DOHH2 (cell line): ENCODE data around the gene NDUFAF2.
"Not testable (repeated sequence)": the region's sequence is repeated elsewhere in the genome, so short reads cannot be mapped to it uniquely, and the experiment has no call there.

Experiments
- H3F3A ChIP-seq: fragments of 200-600 bp; sonication (generic), shearing (Covaris generic); 2 replicates; pipeline ENCODE4 v1.6.0; 2016; ENCODE audit warnings: antibody characterized with exemption, mild to moderate bottlenecking; ENCODE audit not compliant: control insufficient read depth, insufficient read depth
- H3K27ac ChIP-seq: fragments of 200-600 bp; sonication (generic); 2 replicates; pipeline ENCODE4 v1.5.1; 2014; ENCODE audit warnings: low read depth, mild to moderate bottlenecking, low read length, moderate library complexity
- H3K27me3 ChIP-seq: fragments of 200-600 bp; sonication (generic); 2 replicates; pipeline ENCODE4 v1.6.1; 2014; ENCODE audit warnings: mild to moderate bottlenecking, low read length, mixed read lengths; ENCODE audit not compliant: control insufficient read depth
- H3K36me3 ChIP-seq: fragments of 200-600 bp; sonication (generic); 2 replicates; pipeline ENCODE4 v1.6.1; 2014; ENCODE audit warnings: mild to moderate bottlenecking, low read length, moderate library complexity, mixed read lengths; ENCODE audit not compliant: control insufficient read depth
- H3K4me1 ChIP-seq: fragments of 200-600 bp; sonication (generic); 2 replicates; pipeline ENCODE4 v1.6.1; 2014; ENCODE audit warnings: mild to moderate bottlenecking, low read length, mixed read lengths; ENCODE audit not compliant: control insufficient read depth
- H3K4me2 ChIP-seq: fragments of 200-600 bp; sonication (generic); 2 replicates; pipeline ENCODE4 v1.6.0; 2014; ENCODE audit warnings: mild to moderate bottlenecking, low read length, moderate library complexity
- H3K4me3 ChIP-seq: fragments of 200-600 bp; sonication (generic); 2 replicates; pipeline ENCODE4 v1.5.1; 2014; ENCODE audit warnings: mild to moderate bottlenecking, low read length, mixed read lengths
- H3K79me2 ChIP-seq: fragments of 200-600 bp; sonication (generic); 2 replicates; pipeline ENCODE4 v1.6.1; 2014; ENCODE audit warnings: mild to moderate bottlenecking, low read length, mixed read lengths; ENCODE audit not compliant: control insufficient read depth
- H3K9me2 ChIP-seq: fragments of 200-600 bp; sonication (generic); replicated peaks from 2 replicates; pipeline ENCODE4 v1.6.1; 2014; ENCODE audit warnings: mild to moderate bottlenecking, low read length, mixed read lengths; ENCODE audit not compliant: control insufficient read depth
- H3K9me3 ChIP-seq: fragments of 200-600 bp; sonication (generic); 2 replicates; pipeline ENCODE4 v1.6.1; 2014; ENCODE audit warnings: antibody characterized with exemption, low read length, mixed read lengths; ENCODE audit not compliant: control insufficient read depth, insufficient read depth
- H4K20me1 ChIP-seq: fragments of 200-600 bp; sonication (generic); 2 replicates; pipeline ENCODE4 v1.6.0; 2014; ENCODE audit warnings: low read depth, mild to moderate bottlenecking, antibody characterized with exemption, low read length, moderate library complexity; ENCODE audit not compliant: control insufficient read depth, insufficient read depth
- EZH2phosphoT487 ChIP-seq: fragments of 200-600 bp; sonication (generic); IDR thresholded peaks from 2 replicates; pipeline ENCODE4 v1.6.1; 2017; ENCODE audit warnings: borderline replicate concordance, mild to moderate bottlenecking, antibody characterized with exemption, low read length, moderate library complexity, mixed read lengths
- TF ChIP-seq, protein P1 (sequence below): fragments of 200-600 bp; sonication (generic); IDR thresholded peaks from one replicate; pipeline ENCODE4 v1.5.1; 2014; ENCODE audit warnings: antibody characterized with exemption, mild to moderate bottlenecking, low read depth, low read length; ENCODE audit not compliant: poor library complexity, severe bottlenecking

Gene NDUFAF2

DNA sequence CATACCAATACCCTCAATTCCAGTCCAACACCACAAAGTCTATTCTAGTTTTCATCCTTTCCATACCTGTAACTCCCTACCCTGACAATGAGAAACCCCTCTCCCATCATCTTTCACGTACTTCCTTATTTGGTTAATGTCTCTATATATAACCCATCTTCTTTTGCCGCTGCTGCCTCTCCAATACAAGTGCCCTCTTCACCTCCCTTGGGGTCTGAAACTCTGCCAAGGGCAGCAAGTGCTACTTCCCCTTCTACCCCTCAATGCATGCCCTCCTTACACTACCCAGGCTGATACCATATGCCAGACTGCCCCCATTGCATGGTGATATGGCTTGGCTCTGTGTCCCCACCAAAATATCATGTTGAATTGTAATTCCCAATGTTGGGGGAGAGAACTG is 241.6 kb downstream of the NDUFAF2 start:
- Histone ChIP-seq H3K27ac (no peak overlapping the region), H3K9me3 (no peaks in the 10 kb centered on the region), H3F3A (no peaks in the 10 kb centered on the region), H4K20me1 (no peaks in the 10 kb centered on the region), H3K36me3 (no peaks in the 10 kb centered on the region), H3K4me1 (no peaks in the 10 kb centered on the region), H3K79me2 (no peaks in the 10 kb centered on the region), H3K9me2 (no peaks in the 10 kb centered on the region), H3K4me2 (no peak overlapping the region), H3K27me3 (no peaks in the 10 kb centered on the region), H3K4me3 (no peak overlapping the region)
- TF ChIP-seq, protein P1, sequence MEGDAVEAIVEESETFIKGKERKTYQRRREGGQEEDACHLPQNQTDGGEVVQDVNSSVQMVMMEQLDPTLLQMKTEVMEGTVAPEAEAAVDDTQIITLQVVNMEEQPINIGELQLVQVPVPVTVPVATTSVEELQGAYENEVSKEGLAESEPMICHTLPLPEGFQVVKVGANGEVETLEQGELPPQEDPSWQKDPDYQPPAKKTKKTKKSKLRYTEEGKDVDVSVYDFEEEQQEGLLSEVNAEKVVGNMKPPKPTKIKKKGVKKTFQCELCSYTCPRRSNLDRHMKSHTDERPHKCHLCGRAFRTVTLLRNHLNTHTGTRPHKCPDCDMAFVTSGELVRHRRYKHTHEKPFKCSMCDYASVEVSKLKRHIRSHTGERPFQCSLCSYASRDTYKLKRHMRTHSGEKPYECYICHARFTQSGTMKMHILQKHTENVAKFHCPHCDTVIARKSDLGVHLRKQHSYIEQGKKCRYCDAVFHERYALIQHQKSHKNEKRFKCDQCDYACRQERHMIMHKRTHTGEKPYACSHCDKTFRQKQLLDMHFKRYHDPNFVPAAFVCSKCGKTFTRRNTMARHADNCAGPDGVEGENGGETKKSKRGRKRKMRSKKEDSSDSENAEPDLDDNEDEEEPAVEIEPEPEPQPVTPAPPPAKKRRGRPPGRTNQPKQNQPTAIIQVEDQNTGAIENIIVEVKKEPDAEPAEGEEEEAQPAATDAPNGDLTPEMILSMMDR = no peak
- no peak for TF ChIP-seq EZH2phosphoT487

DNA sequence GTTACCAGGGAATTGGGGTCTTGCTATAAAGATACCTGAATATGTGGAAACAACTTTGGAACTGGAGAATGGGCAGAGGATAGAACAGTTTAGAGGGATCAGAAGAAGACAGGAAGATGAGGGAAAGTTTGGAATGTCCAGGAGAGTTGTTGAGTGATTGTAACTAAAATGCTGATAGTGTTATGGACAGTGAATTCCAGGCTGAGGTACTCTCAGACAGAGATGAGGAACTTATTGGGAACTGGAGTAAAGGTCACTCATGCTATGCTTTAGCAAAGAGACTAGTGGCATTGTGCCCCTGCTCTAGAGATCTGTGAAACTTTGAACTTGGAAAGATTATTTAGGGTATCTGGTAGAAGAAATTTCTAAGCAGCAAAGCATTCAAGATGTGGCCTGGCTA is 242.3 kb downstream of the NDUFAF2 start:
- H3K9me2 ChIP-seq, H3K27me3 ChIP-seq, H3K4me3 ChIP-seq, H4K20me1 ChIP-seq, H3K36me3 ChIP-seq, H3K9me3 ChIP-seq, H3F3A ChIP-seq, H3K4me2 ChIP-seq, H3K79me2 ChIP-seq, H3K27ac ChIP-seq, H3K4me1 ChIP-seq: not testable (repeated sequence)

DNA sequence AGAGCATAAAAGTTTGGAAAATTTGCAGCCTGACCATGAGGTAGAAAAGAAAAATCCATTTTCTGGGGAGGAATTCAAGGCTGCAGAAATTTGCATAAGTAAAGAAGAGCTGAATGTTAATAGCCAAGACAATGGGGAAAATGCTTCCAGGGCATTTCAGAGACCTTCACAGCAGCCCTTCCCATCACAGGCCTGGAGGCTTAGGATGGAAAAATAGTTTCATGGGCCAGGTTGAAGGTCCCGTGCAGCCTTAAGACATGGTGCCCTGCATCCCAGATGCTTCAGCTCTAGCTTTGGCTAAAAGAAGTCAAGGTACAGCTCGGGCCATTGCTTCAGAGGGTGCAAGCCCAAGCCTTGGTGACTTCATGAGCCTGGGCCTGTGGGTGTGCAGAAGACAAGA is 242.8 kb downstream of the NDUFAF2 start:
- not testable (repeated sequence) for H4K20me1 ChIP-seq, H3K27me3 ChIP-seq, H3K79me2 ChIP-seq, H3K4me2 ChIP-seq, H3F3A ChIP-seq, H3K36me3 ChIP-seq, H3K27ac ChIP-seq, H3K9me2 ChIP-seq, H3K4me3 ChIP-seq, H3K4me1 ChIP-seq, H3K9me3 ChIP-seq

DNA sequence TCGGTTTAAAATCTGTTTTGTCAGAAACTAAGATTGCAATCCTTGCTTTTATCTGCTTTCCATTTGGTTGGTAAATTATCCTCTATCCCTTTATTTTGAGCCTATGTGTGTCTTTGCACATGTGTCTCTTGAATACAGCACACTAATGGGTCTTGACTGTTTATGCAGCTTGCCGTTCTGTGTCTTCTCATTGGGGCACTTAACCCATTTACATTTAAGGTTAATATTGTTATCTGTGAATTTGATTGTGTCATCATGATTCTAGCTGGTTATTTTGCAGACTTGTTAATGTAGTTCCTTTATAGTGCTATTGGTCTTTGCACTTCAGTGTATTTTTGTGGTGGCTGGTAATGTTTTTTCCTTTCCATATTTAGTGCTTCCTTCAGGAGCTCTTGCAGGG is 253.6 kb downstream of the NDUFAF2 start:
- Histone ChIP-seq H3K79me2 (no peaks in the 10 kb centered on the region), H3K4me2 (no peak overlapping the region), H3F3A (no peaks in the 10 kb centered on the region), H4K20me1 (no peaks in the 10 kb centered on the region), H3K27me3 (no peaks in the 10 kb centered on the region), H3K27ac (no peak overlapping the region), H3K4me1 (no peaks in the 10 kb centered on the region), H3K36me3 (no peaks in the 10 kb centered on the region), H3K9me3 (no peaks in the 10 kb centered on the region), H3K9me2 (no peaks in the 10 kb centered on the region), H3K4me3 (no peak overlapping the region)
- no peak for TF ChIP-seq EZH2phosphoT487
- TF ChIP-seq, protein P1 = no peak
